ENCODE results near the gene PKHD1. TPM values are rescaled to one million over a fixed set of nuclear protein-coding genes. Genes with fewer than 3 reads are reported as not detected.

Gene PKHD1
- total RNA-seq, 1 experiment from 2014 or later, result 0.40 TPM

DNA sequence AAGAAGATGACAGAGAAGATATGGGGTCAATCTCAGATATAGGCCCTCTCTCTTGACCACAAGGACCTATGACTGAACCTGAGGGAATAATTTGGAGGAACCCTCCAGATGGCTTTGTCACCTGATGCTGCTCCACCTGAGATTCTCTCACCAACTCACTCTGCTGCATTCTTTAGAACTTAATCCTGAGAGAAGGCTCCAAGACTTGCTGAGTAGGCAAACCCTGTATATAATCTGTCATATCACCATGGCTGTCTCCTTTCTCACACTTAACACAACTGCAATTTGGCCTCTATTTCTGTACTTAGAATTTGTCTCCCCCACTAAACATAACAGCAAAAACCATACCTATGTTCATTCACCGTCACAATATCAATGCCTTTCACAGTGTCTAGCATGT lies 172.3 kb downstream of the PKHD1 start:
- Histone ChIP-seq H3K9ac (ENCODE audit: low read length) (no peak overlapping the region), H3K9me2 (replicated peaks; ENCODE audit: low read length) (no peaks in the 10 kb centered on the region), H2AFZ (ENCODE audit: low read length) (no peak overlapping the region), H3K4me2 (ENCODE audit: low read length) (no peak overlapping the region), H3K27ac (ENCODE audit: low read length) (no peak overlapping the region), H3K79me2 (ENCODE audit: low read length) (no peaks in the 10 kb centered on the region), H3K27me3 (ENCODE audit: low read length) (no peaks in the 10 kb centered on the region), H3K4me1 (ENCODE audit: insufficient read depth, low read length) (no peaks in the 10 kb centered on the region), H3F3A (ENCODE audit: low read length, unreplicated experiment) (no peaks in the 10 kb centered on the region), H3K36me3 (ENCODE audit: low read depth, low read length) (no peaks in the 10 kb centered on the region), H3K9me3 (ENCODE audit: low read length) (no peaks in the 10 kb centered on the region), H3K4me3 (ENCODE audit: low read length) (no peak overlapping the region), H4K20me1 (ENCODE audit: low read length) (no peaks in the 10 kb centered on the region)
- DNase-seq, result peak; percentile 47
- intact Hi-C loops (cut with micrococcal nuclease), result no loop called here
- CTCF ChIA-PET, result no interaction called here
- POLR2A ChIA-PET (ENCODE audit: unreplicated experiment), result no interaction called here
- no peak for ATAC-seq
- BruUV-seq (replicated peaks), result no TSS peak
- TF ChIP-seq EZH2 (IDR thresholded peaks at IDR 0.05; ENCODE audit: low read length, unreplicated experiment), result no peak
- no peak for TF ChIP-seq EZH2phosphoT487 (IDR thresholded peaks at IDR 0.05; ENCODE audit: borderline replicate concordance, low read length)
- TF ChIP-seq, protein P1, sequence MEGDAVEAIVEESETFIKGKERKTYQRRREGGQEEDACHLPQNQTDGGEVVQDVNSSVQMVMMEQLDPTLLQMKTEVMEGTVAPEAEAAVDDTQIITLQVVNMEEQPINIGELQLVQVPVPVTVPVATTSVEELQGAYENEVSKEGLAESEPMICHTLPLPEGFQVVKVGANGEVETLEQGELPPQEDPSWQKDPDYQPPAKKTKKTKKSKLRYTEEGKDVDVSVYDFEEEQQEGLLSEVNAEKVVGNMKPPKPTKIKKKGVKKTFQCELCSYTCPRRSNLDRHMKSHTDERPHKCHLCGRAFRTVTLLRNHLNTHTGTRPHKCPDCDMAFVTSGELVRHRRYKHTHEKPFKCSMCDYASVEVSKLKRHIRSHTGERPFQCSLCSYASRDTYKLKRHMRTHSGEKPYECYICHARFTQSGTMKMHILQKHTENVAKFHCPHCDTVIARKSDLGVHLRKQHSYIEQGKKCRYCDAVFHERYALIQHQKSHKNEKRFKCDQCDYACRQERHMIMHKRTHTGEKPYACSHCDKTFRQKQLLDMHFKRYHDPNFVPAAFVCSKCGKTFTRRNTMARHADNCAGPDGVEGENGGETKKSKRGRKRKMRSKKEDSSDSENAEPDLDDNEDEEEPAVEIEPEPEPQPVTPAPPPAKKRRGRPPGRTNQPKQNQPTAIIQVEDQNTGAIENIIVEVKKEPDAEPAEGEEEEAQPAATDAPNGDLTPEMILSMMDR (conservative IDR thresholded peaks at IDR 0.05; ENCODE audit: low read depth, low read length), result no peak

GRCh38 chr6:51913265-51913664 lies 174.1 kb downstream of the PKHD1 start:
- no peak overlapping the region for H3K27ac ChIP-seq (ENCODE audit: low read length)
- ChIA-PET CTCF (no interaction called here), POLR2A (ENCODE audit: unreplicated experiment) (no interaction called here)
- no peaks in the 10 kb centered on the region for H4K20me1 ChIP-seq (ENCODE audit: low read length)
- no peak overlapping the region for H2AFZ ChIP-seq (ENCODE audit: low read length)
- no TSS peak for BruUV-seq (replicated peaks)
- intact Hi-C loops (cut with micrococcal nuclease), result no loop called here
- H3K4me3 ChIP-seq (ENCODE audit: low read length), result no peak overlapping the region
- no peaks in the 10 kb centered on the region for H3F3A ChIP-seq (ENCODE audit: low read length, unreplicated experiment)
- no peaks in the 10 kb centered on the region for H3K9me3 ChIP-seq (ENCODE audit: low read length)
- no peaks in the 10 kb centered on the region for H3K4me1 ChIP-seq (ENCODE audit: insufficient read depth, low read length)
- no peaks in the 10 kb centered on the region for H3K9me2 ChIP-seq (replicated peaks; ENCODE audit: low read length)
- H3K4me2 ChIP-seq (ENCODE audit: low read length), result no peak overlapping the region
- H3K27me3 ChIP-seq (ENCODE audit: low read length), result no peaks in the 10 kb centered on the region
- H3K36me3 ChIP-seq (ENCODE audit: low read depth, low read length), result no peaks in the 10 kb centered on the region
- ATAC-seq (no peak), DNase-seq (no peak)
- H3K9ac ChIP-seq (ENCODE audit: low read length), result no peak overlapping the region
- H3K79me2 ChIP-seq (ENCODE audit: low read length), result no peaks in the 10 kb centered on the region
- no peak for TF ChIP-seq EZH2 (IDR thresholded peaks at IDR 0.05; ENCODE audit: low read length, unreplicated experiment)
- TF ChIP-seq, protein P1 (conservative IDR thresholded peaks at IDR 0.05; ENCODE audit: low read depth, low read length), result no peak
- TF ChIP-seq EZH2phosphoT487 (IDR thresholded peaks at IDR 0.05; ENCODE audit: borderline replicate concordance, low read length), result no peak

DNA sequence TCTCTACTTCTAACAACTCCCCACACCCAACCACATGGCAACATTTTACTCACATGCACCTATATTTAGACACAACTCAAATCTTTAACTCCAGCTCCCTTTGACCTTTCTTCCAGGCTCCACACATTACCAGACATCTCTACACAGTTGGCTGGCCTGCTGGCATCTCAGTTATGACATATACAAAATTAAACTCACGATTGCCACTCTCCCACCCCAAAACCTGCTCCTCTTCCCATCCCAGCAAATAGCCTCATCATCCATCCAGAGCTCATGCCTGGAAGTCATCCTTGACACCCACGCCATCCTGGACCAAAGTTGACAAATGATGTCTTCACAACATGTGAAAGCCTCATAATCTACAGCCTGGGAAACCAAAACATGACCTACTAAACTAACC lies 176.6 kb downstream of the PKHD1 start:
- no peaks in the 10 kb centered on the region for H3F3A ChIP-seq (ENCODE audit: low read length, unreplicated experiment)
- H3K4me2 ChIP-seq (ENCODE audit: low read length), result no peak overlapping the region
- H3K9me2 ChIP-seq (replicated peaks; ENCODE audit: low read length), result no peaks in the 10 kb centered on the region
- H2AFZ ChIP-seq (ENCODE audit: low read length), result no peak overlapping the region
- ChIA-PET CTCF (no interaction called here), POLR2A (ENCODE audit: unreplicated experiment) (no interaction called here)
- no peak overlapping the region for H3K9ac ChIP-seq (ENCODE audit: low read length)
- no peaks in the 10 kb centered on the region for H3K36me3 ChIP-seq (ENCODE audit: low read depth, low read length)
- H3K27ac ChIP-seq (ENCODE audit: low read length), result no peak overlapping the region
- TF ChIP-seq EZH2phosphoT487 (IDR thresholded peaks at IDR 0.05; ENCODE audit: borderline replicate concordance, low read length) (no peak), EZH2 (IDR thresholded peaks at IDR 0.05; ENCODE audit: low read length, unreplicated experiment) (no peak)
- TF ChIP-seq, protein P1 (conservative IDR thresholded peaks at IDR 0.05; ENCODE audit: low read depth, low read length), result no peak
- no peaks in the 10 kb centered on the region for H3K79me2 ChIP-seq (ENCODE audit: low read length)
- ATAC-seq (no peak), DNase-seq (no peak)
- H3K27me3 ChIP-seq (ENCODE audit: low read length), result no peaks in the 10 kb centered on the region
- no peaks in the 10 kb centered on the region for H3K4me1 ChIP-seq (ENCODE audit: insufficient read depth, low read length)
- H3K9me3 ChIP-seq (ENCODE audit: low read length), result no peaks in the 10 kb centered on the region
- H3K4me3 ChIP-seq (ENCODE audit: low read length), result no peak overlapping the region
- no TSS peak for BruUV-seq (replicated peaks)
- H4K20me1 ChIP-seq (ENCODE audit: low read length), result no peaks in the 10 kb centered on the region
- intact Hi-C loops (cut with micrococcal nuclease), result no loop called here
